Midbrain (tissue), 1 donor: Measurements from ENCODE around the gene CRYBG1.
"Not testable (repeated sequence)": the region's sequence is repeated elsewhere in the genome, so short reads cannot be mapped to it uniquely, and the experiment has no call there.

Experiments
- DNase-seq: peaks from one replicate; lab custom pipeline; 2025; lab: John Stamatoyannopoulos, UW

Gene CRYBG1

GRCh38 chr6:106372838-106373501, 12.5 kb downstream of the CRYBG1 start:
- DNase-seq: no peak

GRCh38 chr6:106373502-106374239, 13.2 kb downstream of the CRYBG1 start:
- DNase-seq: no peak

GRCh38 chr6:106377061-106377540, 16.6 kb downstream of the CRYBG1 start:
- DNase-seq: no peak

GRCh38 chr6:106379951-106380350, 19.4 kb downstream of the CRYBG1 start:
- DNase-seq: no peak

GRCh38 chr6:106380407-106380806, 19.9 kb downstream of the CRYBG1 start:
- DNase-seq: no peak

- DNase-seq: no peak
Measured at GRCh38 chr6:106381223-106381622, 20.7 kb downstream of the CRYBG1 start.

GRCh38 chr6:106381881-106382280, 21.4 kb downstream of the CRYBG1 start:
- DNase-seq: no peak

GRCh38 chr6:106383573-106383972, 23.1 kb downstream of the CRYBG1 start:
- no peak for DNase-seq

GRCh38 chr6:106385530-106385929, 25.0 kb downstream of the CRYBG1 start:
- DNase-seq: no peak

GRCh38 chr6:106387875-106388274, 27.4 kb downstream of the CRYBG1 start:
- DNase-seq: no peak

GRCh38 chr6:106390088-106390487, 29.6 kb downstream of the CRYBG1 start:
- no peak for DNase-seq

GRCh38 chr6:106396426-106397220, 36.1 kb downstream of the CRYBG1 start:
- DNase-seq: no peak

GRCh38 chr6:106397431-106397830, 36.9 kb downstream of the CRYBG1 start:
- no peak for DNase-seq

GRCh38 chr6:106398621-106399020, 38.1 kb downstream of the CRYBG1 start:
- no peak for DNase-seq

- not testable (repeated sequence) for DNase-seq
Measured at GRCh38 chr6:106405044-106405443, 44.5 kb downstream of the CRYBG1 start.

GRCh38 chr6:106411056-106411455, 50.5 kb downstream of the CRYBG1 start:
- DNase-seq: no peak

GRCh38 chr6:106411643-106412200, 51.2 kb downstream of the CRYBG1 start:
- DNase-seq: no peak

- no peak for DNase-seq
Measured at GRCh38 chr6:106413016-106413415, 52.5 kb downstream of the CRYBG1 start.

- DNase-seq: no peak
Measured at GRCh38 chr6:106413722-106414121, 53.2 kb downstream of the CRYBG1 start.

- DNase-seq: no peak
Measured at GRCh38 chr6:106415921-106416320, 55.4 kb downstream of the CRYBG1 start.

- DNase-seq: no peak
Measured at GRCh38 chr6:106417572-106418147, 57.1 kb downstream of the CRYBG1 start.
